IMR-90 (cell line): ENCODE results near the gene AMZ1. TPM values are rescaled to one million over a fixed set of nuclear protein-coding genes. Genes with fewer than 3 reads are reported as not detected.
A peak's percentile ranks its signal among the peaks of the same experiment; 100 is the strongest.

Source experiments
- ATAC-seq: fragments of 200-7000 bp; cut with Tn5 transposase; 2 replicates; pipeline ENCODE4 v1.9.1; 2020; ENCODE audit warnings: low read depth, mild to moderate bottlenecking, moderate library complexity
- BruUV-seq: library from RNA; stranded (reverse); fragments of 400-500 nt; replicated peaks from 2 replicates; lab custom pipeline; 2021; lab: Mats Ljungman, UMichigan
- CTCF ChIA-PET: fragments of 300-600 bp; formaldehyde crosslinking; extraction: SDS; loops from one replicate; lab custom pipeline; 2021; ENCODE audit warnings: antibody characterized with exemption; lab: Yijun Ruan, JAX
- POLR2A ChIA-PET: fragments of 300-600 bp; sonication (Branson Sonifier 250); formaldehyde crosslinking; loops from one replicate; lab custom pipeline; 2022; ENCODE audit warnings: antibody characterized with exemption; ENCODE audit not compliant: unreplicated experiment; lab: Charles Lee
- DNase-seq: peaks from one replicate; pipeline ENCODE4 v3.0.0; 2013
- H2AFZ ChIP-seq: replicated peaks from 2 replicates; pipeline ENCODE3; 2013; ENCODE audit warnings: low read length, mild to moderate bottlenecking; ENCODE audit not compliant: poor library complexity
- H2AK5ac ChIP-seq: 2 replicates; pipeline ENCODE4 v1.6.1; 2013; ENCODE audit warnings: low read depth, low read length, inconsistent platforms
- H2AK9ac ChIP-seq: replicated peaks from 2 replicates; pipeline ENCODE3; 2013; ENCODE audit warnings: mild to moderate bottlenecking, low read depth, low read length, moderate library complexity; ENCODE audit not compliant: poor library complexity
- H2BK120ac ChIP-seq: 2 replicates; pipeline ENCODE4 v1.6.1; 2013; ENCODE audit warnings: low read depth, low read length, inconsistent platforms
- H2BK15ac ChIP-seq: 3 replicates; pipeline ENCODE4 v1.6.1; 2013; ENCODE audit warnings: low read depth, low read length, inconsistent platforms
- H2BK20ac ChIP-seq: 2 replicates; pipeline ENCODE4 v1.6.1; 2013; ENCODE audit warnings: low read depth, mild to moderate bottlenecking, inconsistent platforms, low read length, moderate library complexity
- H2BK5ac ChIP-seq: 2 replicates; pipeline ENCODE4 v1.6.1; 2013; ENCODE audit warnings: mild to moderate bottlenecking, low read depth, low read length, inconsistent platforms; ENCODE audit not compliant: poor library complexity, severe bottlenecking
- H3K14ac ChIP-seq: replicated peaks from 2 replicates; pipeline ENCODE4 v1.6.1; 2013; ENCODE audit warnings: low read depth, low read length, inconsistent platforms
- H3K18ac ChIP-seq: 2 replicates; pipeline ENCODE4 v1.6.1; 2013; ENCODE audit warnings: low read depth, low read length, control low read depth
- H3K23ac ChIP-seq: 2 replicates; pipeline ENCODE4 v1.6.1; 2013; ENCODE audit warnings: low read depth, low read length, inconsistent platforms
- H3K27ac ChIP-seq: 2 replicates; pipeline ENCODE4 v1.5.1; 2013; ENCODE audit warnings: mild to moderate bottlenecking, control low read depth, low read length; ENCODE audit not compliant: insufficient read depth
- H3K27me3 ChIP-seq: 2 replicates; pipeline ENCODE4 v1.6.1; 2013; ENCODE audit warnings: low read length; ENCODE audit not compliant: control insufficient read depth, insufficient read depth
- H3K36me3 ChIP-seq: 2 replicates; pipeline ENCODE4 v1.6.1; 2013; ENCODE audit warnings: low read length, mixed read lengths; ENCODE audit not compliant: control insufficient read depth, insufficient read depth
- H3K4ac ChIP-seq: 2 replicates; pipeline ENCODE4 v1.6.1; 2013; ENCODE audit warnings: low read depth, low read length, inconsistent platforms
- H3K4me1 ChIP-seq: 2 replicates; pipeline ENCODE4 v1.6.1; 2013; ENCODE audit warnings: low read length, mixed read lengths; ENCODE audit not compliant: control insufficient read depth, insufficient read depth
- H3K4me2 ChIP-seq: 2 replicates; pipeline ENCODE4 v1.6.1; 2013; ENCODE audit warnings: low read depth, mild to moderate bottlenecking, control low read depth, low read length, moderate library complexity
- H3K4me3 ChIP-seq: 2 replicates; pipeline ENCODE4 v1.5.1; 2013; ENCODE audit warnings: low read depth, mild to moderate bottlenecking, control low read depth, low read length, moderate library complexity; ENCODE audit not compliant: insufficient read depth
- H3K56ac ChIP-seq: 2 replicates; pipeline ENCODE4 v1.6.1; 2013; ENCODE audit warnings: low read length, inconsistent platforms; ENCODE audit not compliant: insufficient read depth; ENCODE audit errors: extremely low read depth
- H3K79me1 ChIP-seq, 2 experiments: 2 replicates each; pipeline ENCODE4 v1.6.1; 2013; ENCODE audit warnings: low read length in 2 of 2, inconsistent platforms in 1 of 2, low read depth in 1 of 2
- H3K9ac ChIP-seq: 2 replicates; pipeline ENCODE4 v1.6.1; 2013; ENCODE audit warnings: low read depth, low read length, control low read depth
- H3K9me1 ChIP-seq: 2 replicates; pipeline ENCODE4 v1.6.1; 2013; ENCODE audit warnings: low read length, inconsistent platforms; ENCODE audit not compliant: insufficient read depth
- H3K9me3 ChIP-seq: 2 replicates; pipeline ENCODE4 v1.6.1; 2013; ENCODE audit warnings: low read length; ENCODE audit not compliant: control insufficient read depth, insufficient read depth
- H4K20me1 ChIP-seq: 2 replicates; pipeline ENCODE4 v1.6.1; 2013; ENCODE audit warnings: low read length, inconsistent platforms; ENCODE audit not compliant: insufficient read depth
- H4K5ac ChIP-seq: 2 replicates; pipeline ENCODE4 v1.6.1; 2013; ENCODE audit warnings: mild to moderate bottlenecking, low read depth, low read length, control low read depth
- H4K8ac ChIP-seq, 2 experiments: 2 replicates each; pipeline ENCODE4 v1.6.1; 2013; ENCODE audit warnings: low read depth in 2 of 2, low read length in 2 of 2, control low read depth in 1 of 2, inconsistent platforms in 1 of 2
- H4K91ac ChIP-seq: 2 replicates; pipeline ENCODE4 v1.6.1; 2013; ENCODE audit warnings: low read depth, low read length, inconsistent platforms; ENCODE audit not compliant: insufficient read depth
- BHLHE40 ChIP-seq: fragments of 150-350 bp; IDR thresholded peaks from 2 replicates; pipeline ENCODE4 v1.6.1; 2016; ENCODE audit warnings: mild to moderate bottlenecking, low read depth, low read length
- CEBPB ChIP-seq: IDR thresholded peaks from 2 replicates; pipeline ENCODE4 v1.6.1; 2012; ENCODE audit warnings: low read depth, low read length, improper control_type of control experiment
- POLR2A ChIP-seq: IDR thresholded peaks from 2 replicates; pipeline ENCODE4 v1.6.1; 2012; ENCODE audit warnings: mild to moderate bottlenecking, low read depth, low read length
- whole genome bisulfite sequencing, 2 experiments: methylation state at CpG; one replicate each; pipeline versions ENCODE4 v1.1.5 to v1.1.7; 2013; ENCODE audit warnings: missing lambda C conversion rate in 2 of 2; ENCODE audit not compliant: insufficient read length in 1 of 2; ENCODE audit errors: extremely low coverage in 2 of 2; 5-methylcytosine and 5-hydroxymethylcytosine counted together
- dilution Hi-C: fragments of 300-500 bp; cut with HindIII; formaldehyde crosslinking; loops from one replicate; pipeline ENCODE4 v1.14.3; 2018; ENCODE audit warnings: low sequenced_read_pairs; ENCODE audit not compliant: unreplicated experiment
- in situ Hi-C: fragments of 300-500 bp; cut with MboI; formaldehyde crosslinking; loops from 3 replicates; pipeline ENCODE4 v1.14.3; 2019; ENCODE audit warnings: low sequenced_read_pairs, inconsistent platforms, mixed read lengths
- intact Hi-C: fragments of 100-400 bp; cut with micrococcal nuclease; formaldehyde crosslinking; loops from 2 replicates; pipeline ENCODE4 v1.10.0; 2022
- polyA plus RNA-seq, 3 experiments: library from polyadenylated mRNA; depleted of rRNA; stranded (reverse); fragments of >200 nt; gene quantifications; 2 replicates each; pipeline ENCODE4 v1.2.3, GENCODE V29; 2012; ENCODE audit warnings: low replicate concordance in 1 of 3
- total RNA-seq: library from RNA; depleted of rRNA; stranded (reverse); fragments of >200 nt; gene quantifications from 2 replicates; pipeline ENCODE4 v1.2.3, GENCODE V29; 2012
- TF ChIP-seq, protein P1 (sequence below): conservative IDR thresholded peaks from 2 replicates; pipeline ENCODE4 v1.5.1; 2012; ENCODE audit warnings: mild to moderate bottlenecking, low read depth, low read length, improper control_type of control experiment

AMZ1 gene
- total and polyA plus RNA-seq, 2 of the 4 experiments (the other 2 are of a cell fraction): 0.54 to 1.6 TPM

DNA sequence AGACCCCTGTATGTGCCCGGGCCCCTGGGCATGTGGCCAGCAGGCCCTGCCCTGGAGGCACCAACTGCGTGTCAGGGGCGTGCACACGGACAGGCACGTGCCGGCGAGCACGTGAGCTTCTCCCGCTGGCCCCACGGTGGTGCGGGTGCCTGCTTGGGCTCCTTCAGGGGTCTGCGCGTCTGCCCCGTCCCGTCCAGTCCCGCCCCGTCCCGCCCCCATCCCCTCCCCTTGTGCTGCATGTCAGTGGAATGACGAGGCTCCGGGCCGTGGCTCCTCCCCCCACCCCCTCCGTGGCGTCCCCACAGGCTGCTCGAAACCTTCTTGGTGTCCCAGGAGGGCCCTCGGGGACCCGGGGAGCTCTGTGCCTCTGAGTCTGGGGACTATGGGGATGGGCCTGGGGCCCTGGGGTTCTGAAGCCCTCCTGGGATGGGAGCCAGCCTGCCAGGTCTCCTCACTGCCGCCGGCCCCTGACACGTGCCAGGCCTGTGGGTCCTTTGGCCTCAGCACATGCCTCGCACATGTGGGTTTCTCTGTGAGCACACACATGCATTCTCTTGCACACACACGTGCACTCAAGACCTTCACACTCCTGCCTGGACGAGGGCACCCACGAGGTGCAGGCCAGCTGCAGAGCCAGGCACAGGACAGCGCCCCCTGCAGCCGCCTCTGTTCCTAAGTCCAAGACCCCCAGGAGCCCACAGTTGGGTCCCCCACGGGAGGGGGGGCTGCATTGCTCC is 27.5 kb upstream of the AMZ1 start:
- H3K4me2 ChIP-seq: no peak overlapping the region
- 81% methylated on average over 22 of the region's 36 CpGs; no CpG with 5 or more reads in 1 of the 2 experiments for WGBS, 2 experiments
- no peak overlapping the region for H3K18ac ChIP-seq
- H4K20me1 ChIP-seq: peaks cover 28% of the 10 kb centered on the region
- TF ChIP-seq CEBPB (no peak), POLR2A (no peak), BHLHE40 (no peak)
- TF ChIP-seq, protein P1, sequence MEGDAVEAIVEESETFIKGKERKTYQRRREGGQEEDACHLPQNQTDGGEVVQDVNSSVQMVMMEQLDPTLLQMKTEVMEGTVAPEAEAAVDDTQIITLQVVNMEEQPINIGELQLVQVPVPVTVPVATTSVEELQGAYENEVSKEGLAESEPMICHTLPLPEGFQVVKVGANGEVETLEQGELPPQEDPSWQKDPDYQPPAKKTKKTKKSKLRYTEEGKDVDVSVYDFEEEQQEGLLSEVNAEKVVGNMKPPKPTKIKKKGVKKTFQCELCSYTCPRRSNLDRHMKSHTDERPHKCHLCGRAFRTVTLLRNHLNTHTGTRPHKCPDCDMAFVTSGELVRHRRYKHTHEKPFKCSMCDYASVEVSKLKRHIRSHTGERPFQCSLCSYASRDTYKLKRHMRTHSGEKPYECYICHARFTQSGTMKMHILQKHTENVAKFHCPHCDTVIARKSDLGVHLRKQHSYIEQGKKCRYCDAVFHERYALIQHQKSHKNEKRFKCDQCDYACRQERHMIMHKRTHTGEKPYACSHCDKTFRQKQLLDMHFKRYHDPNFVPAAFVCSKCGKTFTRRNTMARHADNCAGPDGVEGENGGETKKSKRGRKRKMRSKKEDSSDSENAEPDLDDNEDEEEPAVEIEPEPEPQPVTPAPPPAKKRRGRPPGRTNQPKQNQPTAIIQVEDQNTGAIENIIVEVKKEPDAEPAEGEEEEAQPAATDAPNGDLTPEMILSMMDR: peak; percentile 23; the same call in 1 of the 2 replicates
- POLR2A ChIA-PET: no interaction called here
- peaks cover 57% of the 10 kb centered on the region for H3K36me3 ChIP-seq
- no peak overlapping the region for H4K91ac ChIP-seq
- no peak overlapping the region for H2BK20ac ChIP-seq
- no peak overlapping the region for H3K4ac ChIP-seq
- no peaks in the 10 kb centered on the region for H3K27me3 ChIP-seq
- no peak overlapping the region for H2AK5ac ChIP-seq
- H2BK120ac ChIP-seq: no peak overlapping the region
- in situ Hi-C loops: no loop called here
- H3K14ac ChIP-seq: no peak overlapping the region
- H2BK5ac ChIP-seq: no peak overlapping the region
- H3K9me3 ChIP-seq: no peaks in the 10 kb centered on the region
- CTCF ChIA-PET: no interaction called here
- DNase-seq (no peak), ATAC-seq (no peak)
- peaks cover 7 to 25% of the 10 kb centered on the region in 2 experiments; a peak in 2 of 4 replicates for H3K79me1 ChIP-seq
- H4K8ac ChIP-seq: no peak overlapping the region
- no peak overlapping the region for H2BK15ac ChIP-seq
- no peak overlapping the region for H3K56ac ChIP-seq
- H3K4me1 ChIP-seq: no peaks in the 10 kb centered on the region
- no peak overlapping the region for H2AFZ ChIP-seq
- dilution Hi-C loops: no loop called here
- no peak overlapping the region for H4K5ac ChIP-seq
- H3K9me1 ChIP-seq: no peaks in the 10 kb centered on the region; the same call in 1 of the 2 replicates
- no peak overlapping the region for H3K27ac ChIP-seq
- intact Hi-C loops: no loop called here
- H3K23ac ChIP-seq: no peak overlapping the region
- BruUV-seq: no TSS peak
- H3K9ac ChIP-seq: no peak overlapping the region
- no peak overlapping the region for H3K4me3 ChIP-seq
- peak overlapping the region; percentile 28 for H2AK9ac ChIP-seq
